ENCODE measurements around the gene TMEM131L.
A peak's percentile ranks its signal among the peaks of the same experiment; 100 is the strongest.

Gene TMEM131L

DNA sequence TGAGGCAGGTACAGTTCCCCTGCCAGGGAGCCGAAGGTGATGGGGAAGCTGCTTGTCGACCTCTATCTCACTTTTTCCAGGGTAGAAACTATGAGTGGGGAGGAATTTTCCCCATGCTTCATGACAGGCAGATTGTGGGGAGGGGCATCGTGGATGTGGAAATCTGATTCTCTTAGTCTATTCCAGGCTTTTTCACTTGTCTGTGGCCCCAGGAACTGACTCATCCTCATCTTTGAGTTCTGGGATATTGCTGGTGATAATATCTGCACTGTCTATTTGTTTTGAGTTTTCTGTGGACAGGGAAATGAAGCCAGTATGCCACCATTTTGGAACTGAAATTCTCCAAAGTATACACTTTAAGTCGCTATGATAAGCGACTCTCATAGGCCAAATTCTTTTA lies 210.3 kb downstream of the TMEM131L start:
- DNase-seq (ENCODE audit: insufficient read length, low spot score) (no peak), FAIRE-seq (no peak)

DNA sequence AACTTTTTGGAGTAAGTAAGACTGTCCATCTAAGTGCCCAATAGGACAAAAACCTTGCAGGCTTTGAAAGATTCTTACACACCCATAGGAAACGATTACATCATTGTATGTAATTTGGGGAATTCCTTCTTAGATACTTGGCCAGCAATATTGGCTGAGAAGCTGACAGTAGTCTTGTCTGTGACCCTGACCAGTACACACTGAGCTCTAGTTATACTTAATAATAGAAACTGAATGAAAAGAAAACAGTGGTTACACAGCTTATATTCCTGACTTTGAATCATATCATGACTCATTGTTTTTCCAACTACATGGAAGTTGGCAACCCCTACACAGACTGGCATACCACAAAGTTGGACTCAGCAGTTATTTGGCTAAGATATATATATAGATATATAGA lies 210.8 kb downstream of the TMEM131L start:
- DNase-seq (ENCODE audit: insufficient read length, low spot score) (no peak), FAIRE-seq (no peak)
- TF ChIP-seq TAF1 (IDR thresholded peaks at IDR 0.05; ENCODE audit: low read depth, low read length) = no peak
- TF ChIP-seq PAX5 (IDR thresholded peaks at IDR 0.05; ENCODE audit: insufficient read depth, low read length, severe bottlenecking) = no peak
- no peak for TF ChIP-seq POU2F2 (IDR thresholded peaks at IDR 0.05; ENCODE audit: low read depth, low read length)
- no peak for TF ChIP-seq POLR2A (IDR thresholded peaks at IDR 0.05; ENCODE audit: low read depth, low read length)
- no peak for TF ChIP-seq SPI1 (IDR thresholded peaks at IDR 0.05; ENCODE audit: low read depth, low read length)
- no peak for TF ChIP-seq POLR2AphosphoS5 (IDR thresholded peaks at IDR 0.05; ENCODE audit: low read depth, low read length)

More for the DNA sequence above, 210.3 kb downstream of the TMEM131L start:
- no peak for TF ChIP-seq PAX5 (IDR thresholded peaks at IDR 0.05; ENCODE audit: insufficient read depth, low read length, severe bottlenecking)
- no peak for TF ChIP-seq SPI1 (IDR thresholded peaks at IDR 0.05; ENCODE audit: low read depth, low read length)
- TF ChIP-seq POLR2A (IDR thresholded peaks at IDR 0.05; ENCODE audit: low read depth, low read length) = no peak

DNA sequence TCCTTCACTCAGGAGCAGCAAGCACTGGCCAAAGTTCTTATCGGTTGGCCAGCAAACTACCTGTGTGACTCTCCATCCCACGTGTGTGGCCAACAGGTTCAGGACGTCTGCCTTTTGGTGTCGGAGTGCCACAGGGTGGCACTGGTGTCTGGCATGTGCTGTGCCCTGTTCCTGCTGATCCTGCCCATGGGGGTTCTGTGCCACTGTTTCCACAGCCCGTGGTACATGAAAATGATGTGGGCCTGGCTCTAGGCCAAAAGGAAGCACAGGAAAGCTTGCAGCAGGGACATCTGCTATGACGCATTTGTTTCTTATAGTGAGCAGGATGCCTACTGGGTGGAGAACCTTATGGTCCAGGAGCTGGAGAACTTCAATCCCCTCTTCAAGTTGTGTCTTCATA lies 213.3 kb downstream of the TMEM131L start:
- FAIRE-seq = no peak
- no peak for TF ChIP-seq SPI1 (IDR thresholded peaks at IDR 0.05; ENCODE audit: low read depth, low read length)
- no peak for TF ChIP-seq POU2F2 (IDR thresholded peaks at IDR 0.05; ENCODE audit: low read depth, low read length)
- TF ChIP-seq POLR2A (IDR thresholded peaks at IDR 0.05; ENCODE audit: low read depth, low read length) = no peak
- TF ChIP-seq POLR2AphosphoS5 (IDR thresholded peaks at IDR 0.05; ENCODE audit: low read depth, low read length) = no peak
- TF ChIP-seq TAF1 (IDR thresholded peaks at IDR 0.05; ENCODE audit: low read depth, low read length) = no peak
- TF ChIP-seq PAX5 (IDR thresholded peaks at IDR 0.05; ENCODE audit: insufficient read depth, low read length, severe bottlenecking) = no peak
- DNase-seq (ENCODE audit: insufficient read length, low spot score) = no peak

DNA sequence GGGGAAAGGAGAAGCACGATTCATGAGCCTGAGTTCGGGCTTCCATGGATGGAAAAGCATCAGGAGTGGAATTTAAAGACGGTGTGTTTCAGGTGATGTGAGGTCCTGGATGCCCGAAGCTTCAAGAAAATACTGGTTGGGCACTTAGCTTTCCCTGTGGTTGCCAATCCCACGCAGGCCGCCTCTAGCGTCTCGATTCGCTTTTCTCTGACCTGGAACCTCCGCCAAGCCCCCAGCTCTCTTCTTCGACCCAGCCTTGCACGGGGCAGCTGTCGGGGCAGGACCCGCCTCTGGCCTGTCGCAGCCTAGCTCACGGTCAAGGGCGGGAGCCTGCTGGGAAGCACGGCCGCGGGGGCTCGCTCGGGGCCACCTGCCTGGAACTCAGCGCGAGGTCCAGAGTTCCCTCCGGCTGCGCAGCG lies 217.6 kb downstream of the TMEM131L start:
- FAIRE-seq (peak; percentile 71), DNase-seq (ENCODE audit: insufficient read length, low spot score) (no peak)

DNA sequence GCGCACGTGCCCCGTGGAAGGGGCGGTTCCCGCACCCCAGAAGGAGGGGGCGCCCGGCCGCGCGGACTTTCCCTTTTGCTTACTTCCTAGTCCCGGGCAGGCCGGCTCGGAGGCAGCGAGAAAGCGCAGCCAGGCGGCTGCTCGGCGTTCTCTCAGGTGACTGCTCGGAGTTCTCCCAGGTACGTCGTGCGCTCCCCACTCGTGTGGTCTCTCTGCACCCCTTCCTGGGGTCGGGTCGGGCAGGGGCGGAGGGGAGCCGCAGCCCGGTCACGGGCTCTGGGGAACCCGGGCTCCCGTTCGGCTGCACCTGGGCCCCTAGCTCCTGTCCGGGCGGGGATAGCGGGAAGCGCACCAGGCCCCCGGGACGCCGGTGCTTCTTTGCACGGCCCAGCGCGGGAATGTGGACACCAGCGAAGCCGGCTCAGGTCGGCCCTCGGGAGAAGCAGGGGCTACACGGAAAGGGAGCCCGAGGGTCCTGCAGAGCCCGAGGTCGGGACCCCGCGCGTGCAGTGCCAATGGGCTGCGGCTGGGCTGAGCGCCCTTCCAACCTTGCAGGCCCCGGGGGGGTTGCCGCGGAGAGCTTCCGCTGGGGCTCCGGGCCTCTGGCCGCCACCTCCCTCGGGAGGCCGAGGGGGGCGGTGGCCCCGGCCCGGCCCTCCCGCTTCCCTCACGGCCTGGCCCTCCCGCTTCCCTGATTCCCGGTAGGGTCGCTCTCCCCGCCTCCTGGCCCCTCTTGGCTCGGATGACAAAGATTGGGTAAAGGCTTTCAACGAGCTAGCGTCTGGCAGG lies 218.2 kb downstream of the TMEM131L start, which contains the start of gene TLR2:
Gene TLR2 (plus strand): TSS at position 99 of the 789 bp plus-strand sequence. CDS start 18,628 bp downstream, outside the sequence.
- TF ChIP-seq POLR2A (IDR thresholded peaks at IDR 0.05; ENCODE audit: low read depth, low read length) = no peak
- no peak for TF ChIP-seq POLR2AphosphoS5 (IDR thresholded peaks at IDR 0.05; ENCODE audit: low read depth, low read length)
- no peak for TF ChIP-seq TAF1 (IDR thresholded peaks at IDR 0.05; ENCODE audit: low read depth, low read length)
- no peak for TF ChIP-seq POU2F2 (IDR thresholded peaks at IDR 0.05; ENCODE audit: low read depth, low read length)
- TF ChIP-seq PAX5 (IDR thresholded peaks at IDR 0.05; ENCODE audit: insufficient read depth, low read length, severe bottlenecking) = no peak
- TF ChIP-seq SPI1 (IDR thresholded peaks at IDR 0.05; ENCODE audit: low read depth, low read length) = no peak
- FAIRE-seq = no peak
- peak; percentile 64 for DNase-seq (ENCODE audit: insufficient read length, low spot score)

More for the DNA sequence above, 217.6 kb downstream of the TMEM131L start:
- no peak for TF ChIP-seq SPI1 (IDR thresholded peaks at IDR 0.05; ENCODE audit: low read depth, low read length)
- no peak for TF ChIP-seq POLR2AphosphoS5 (IDR thresholded peaks at IDR 0.05; ENCODE audit: low read depth, low read length)
- TF ChIP-seq TAF1 (IDR thresholded peaks at IDR 0.05; ENCODE audit: low read depth, low read length) = no peak
- no peak for TF ChIP-seq POLR2A (IDR thresholded peaks at IDR 0.05; ENCODE audit: low read depth, low read length)
- TF ChIP-seq POU2F2 (IDR thresholded peaks at IDR 0.05; ENCODE audit: low read depth, low read length) = no peak

DNA sequence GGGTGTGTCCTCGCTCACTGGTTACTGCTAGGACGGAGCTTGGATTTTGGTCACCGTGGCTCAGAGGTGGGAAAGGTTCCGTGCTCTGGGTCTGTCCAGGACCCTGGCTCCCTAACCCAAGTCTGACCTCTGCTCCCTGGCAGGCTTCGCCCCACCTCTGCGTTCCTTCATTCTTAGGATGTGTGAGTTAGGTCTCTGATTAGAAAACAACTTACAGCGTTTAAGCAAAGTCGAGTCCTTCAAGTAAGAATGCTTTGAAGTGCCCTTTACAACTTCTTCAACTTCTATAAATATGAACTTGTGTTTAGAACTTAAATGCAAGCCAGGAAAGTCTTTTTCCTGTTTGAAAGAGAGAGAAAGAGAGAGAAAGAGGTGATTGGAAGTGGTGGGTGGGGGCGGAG lies 218.8 kb downstream of the TMEM131L start:
- FAIRE-seq (no peak), DNase-seq (ENCODE audit: insufficient read length, low spot score) (no peak)

More for the DNA sequence above, 218.8 kb downstream of the TMEM131L start:
- no peak for TF ChIP-seq POU2F2 (IDR thresholded peaks at IDR 0.05; ENCODE audit: low read depth, low read length)
- TF ChIP-seq SPI1 (IDR thresholded peaks at IDR 0.05; ENCODE audit: low read depth, low read length) = no peak
- no peak for TF ChIP-seq POLR2A (IDR thresholded peaks at IDR 0.05; ENCODE audit: low read depth, low read length)
- no peak for TF ChIP-seq PAX5 (IDR thresholded peaks at IDR 0.05; ENCODE audit: insufficient read depth, low read length, severe bottlenecking)
- TF ChIP-seq POLR2AphosphoS5 (IDR thresholded peaks at IDR 0.05; ENCODE audit: low read depth, low read length) = no peak
- TF ChIP-seq TAF1 (IDR thresholded peaks at IDR 0.05; ENCODE audit: low read depth, low read length) = no peak
